ENCODE measurements around the gene RUVBL2. TPM values are rescaled to one million over a fixed set of nuclear protein-coding genes. Genes with fewer than 3 reads are reported as not detected.

Gene RUVBL2
- total RNA-seq, 1 experiment from 2014 or later = 227 TPM

GRCh38 chr19:48977061-48977460, 16.6 kb upstream of the RUVBL2 start:
- no peaks in the 10 kb centered on the region for H3K4me1 ChIP-seq (ENCODE audit: insufficient read depth, low read length, poor library complexity, severe bottlenecking)
- no peaks in the 10 kb centered on the region for H3K9me3 ChIP-seq (ENCODE audit: low read depth, low read length, poor library complexity, severe bottlenecking)
- BruUV-seq (replicated peaks) = no TSS peak
- intact Hi-C loops (cut with micrococcal nuclease; ENCODE audit: unreplicated experiment) = no loop called here
- no peak overlapping the region for H3K27ac ChIP-seq (ENCODE audit: low read depth, low read length, poor library complexity, severe bottlenecking)
- ChIA-PET POLR2A (ENCODE audit: low non-redundant PET) (no interaction called here), CTCF (no interaction called here)
- DNase-seq (ENCODE audit: low spot score) = no peak
- TF ChIP-seq CTCF (conservative IDR thresholded peaks at IDR 0.05; ENCODE audit: low read depth, low read length) = no peak
- no peak for TF ChIP-seq EZH2 (IDR thresholded peaks at IDR 0.05; ENCODE audit: borderline replicate concordance, low read depth, low read length, poor library complexity, severe bottlenecking)
- no peak overlapping the region for H3K4me3 ChIP-seq (ENCODE audit: low read depth, low read length, poor library complexity, severe bottlenecking)
- H3K27me3 ChIP-seq (replicated peaks; ENCODE audit: insufficient read depth, low read depth, low read length, poor library complexity) = no peaks in the 10 kb centered on the region
- H3K36me3 ChIP-seq (ENCODE audit: insufficient read depth, low read length, poor library complexity, severe bottlenecking) = peaks cover 26% of the 10 kb centered on the region

- Histone ChIP-seq H3K27me3 (replicated peaks; ENCODE audit: insufficient read depth, low read depth, low read length, poor library complexity) (no peaks in the 10 kb centered on the region), H3K4me3 (ENCODE audit: low read depth, low read length, poor library complexity, severe bottlenecking) (no peak overlapping the region), H3K4me1 (ENCODE audit: insufficient read depth, low read length, poor library complexity, severe bottlenecking) (no peaks in the 10 kb centered on the region), H3K27ac (ENCODE audit: low read depth, low read length, poor library complexity, severe bottlenecking) (no peak overlapping the region), H3K36me3 (ENCODE audit: insufficient read depth, low read length, poor library complexity, severe bottlenecking) (peaks cover 44% of the 10 kb centered on the region), H3K9me3 (ENCODE audit: low read depth, low read length, poor library complexity, severe bottlenecking) (no peaks in the 10 kb centered on the region)
- CTCF ChIA-PET = interaction anchor here (1.2 to 1.8 kb wide), 2 partner anchors 11 to 15 kb away, joined by 3 to 5 read pairs; partner anchors contain the start of genes GYS1 and RUVBL2
- no TSS peak for BruUV-seq (replicated peaks)
- POLR2A ChIA-PET (ENCODE audit: low non-redundant PET) = no interaction called here
- no peak for DNase-seq (ENCODE audit: low spot score)
- intact Hi-C loops (cut with micrococcal nuclease; ENCODE audit: unreplicated experiment) = no loop called here
- TF ChIP-seq CTCF (conservative IDR thresholded peaks at IDR 0.05; ENCODE audit: low read depth, low read length) = no peak
- TF ChIP-seq EZH2 (IDR thresholded peaks at IDR 0.05; ENCODE audit: borderline replicate concordance, low read depth, low read length, poor library complexity, severe bottlenecking) = no peak
These were observed 11.4 kb upstream of the RUVBL2 start for GRCh38 chr19:48982280-48982679.

- Histone ChIP-seq H3K36me3 (ENCODE audit: insufficient read depth, low read length, poor library complexity, severe bottlenecking) (peaks cover 44% of the 10 kb centered on the region), H3K9me3 (ENCODE audit: low read depth, low read length, poor library complexity, severe bottlenecking) (no peaks in the 10 kb centered on the region), H3K4me1 (ENCODE audit: insufficient read depth, low read length, poor library complexity, severe bottlenecking) (no peaks in the 10 kb centered on the region), H3K27me3 (replicated peaks; ENCODE audit: insufficient read depth, low read depth, low read length, poor library complexity) (no peaks in the 10 kb centered on the region), H3K4me3 (ENCODE audit: low read depth, low read length, poor library complexity, severe bottlenecking) (no peak overlapping the region), H3K27ac (ENCODE audit: low read depth, low read length, poor library complexity, severe bottlenecking) (no peak overlapping the region)
- CTCF ChIA-PET = interaction anchor here (0.6 kb wide), 1 partner anchor 23 kb away, joined by 3 read pairs; no protein-coding TSS in a partner anchor
- no peak for TF ChIP-seq EZH2 (IDR thresholded peaks at IDR 0.05; ENCODE audit: borderline replicate concordance, low read depth, low read length, poor library complexity, severe bottlenecking)
- TF ChIP-seq CTCF (conservative IDR thresholded peaks at IDR 0.05; ENCODE audit: low read depth, low read length) = no peak
- BruUV-seq (replicated peaks) = no TSS peak
- POLR2A ChIA-PET (ENCODE audit: low non-redundant PET) = no interaction called here
- no peak for DNase-seq (ENCODE audit: low spot score)
- intact Hi-C loops (cut with micrococcal nuclease; ENCODE audit: unreplicated experiment) = no loop called here
These were observed 8.0 kb upstream of the RUVBL2 start for GRCh38 chr19:48985711-48986110.
